GM18498 (cell line): Measurements from ENCODE around the gene DNAH14.
"Not testable (repeated sequence)": the region's sequence is repeated elsewhere in the genome, so short reads cannot be mapped to it uniquely, and the experiment has no call there.

Experiments used
- ATAC-seq: cut with Tn5 transposase; IDR thresholded peaks from one replicate; pipeline ENCODE4 v1.9.1; 2021; ENCODE audit warnings: mild to moderate bottlenecking, moderate library complexity; ENCODE audit not compliant: unreplicated experiment

Gene DNAH14

DNA sequence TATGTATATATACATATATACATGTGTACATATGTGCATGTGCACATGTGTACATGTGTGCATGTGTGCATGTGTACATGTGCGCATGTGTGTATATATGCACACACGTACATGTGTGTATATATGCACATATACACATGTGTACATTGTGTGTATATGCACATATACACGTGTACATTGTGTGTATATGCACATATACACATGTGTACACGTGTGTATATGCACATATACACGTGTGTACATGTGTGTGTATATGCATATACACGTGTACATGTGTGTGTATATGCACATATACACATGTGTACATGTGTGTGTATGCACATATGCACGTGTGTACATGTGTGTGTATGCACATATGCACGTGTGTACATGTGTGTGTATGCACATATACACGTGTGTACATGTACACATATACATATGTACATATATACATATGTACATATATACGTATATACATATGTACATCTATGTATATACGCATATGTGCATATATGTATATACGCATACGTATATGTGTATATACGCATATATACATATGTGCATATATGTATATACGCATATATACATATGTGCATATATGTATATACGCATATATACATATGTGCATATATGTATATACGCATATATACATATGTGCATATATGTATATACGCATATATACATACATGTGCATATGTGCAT lies 405.8 kb downstream of the DNAH14 start:
- not testable (repeated sequence) for ATAC-seq

DNA sequence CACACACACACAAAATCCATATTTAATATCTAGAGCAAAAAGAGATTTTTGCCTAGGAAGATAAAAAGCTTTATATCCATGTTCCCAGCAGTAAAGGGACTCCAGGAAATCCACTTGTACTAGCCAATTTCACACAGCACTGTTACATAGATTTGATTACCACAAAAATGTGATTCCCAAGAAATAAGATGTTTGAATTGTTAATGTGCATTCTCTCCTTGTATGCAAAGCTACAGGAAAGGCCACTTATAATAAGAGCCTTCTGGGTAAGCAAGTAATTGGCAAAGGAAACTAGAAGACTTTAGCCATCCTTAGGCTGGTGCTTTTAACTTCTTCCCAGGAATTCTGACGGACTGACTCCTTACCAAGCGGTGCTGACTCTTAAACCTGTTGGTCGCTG lies 409.1 kb downstream of the DNAH14 start:
- ATAC-seq, result no peak

DNA sequence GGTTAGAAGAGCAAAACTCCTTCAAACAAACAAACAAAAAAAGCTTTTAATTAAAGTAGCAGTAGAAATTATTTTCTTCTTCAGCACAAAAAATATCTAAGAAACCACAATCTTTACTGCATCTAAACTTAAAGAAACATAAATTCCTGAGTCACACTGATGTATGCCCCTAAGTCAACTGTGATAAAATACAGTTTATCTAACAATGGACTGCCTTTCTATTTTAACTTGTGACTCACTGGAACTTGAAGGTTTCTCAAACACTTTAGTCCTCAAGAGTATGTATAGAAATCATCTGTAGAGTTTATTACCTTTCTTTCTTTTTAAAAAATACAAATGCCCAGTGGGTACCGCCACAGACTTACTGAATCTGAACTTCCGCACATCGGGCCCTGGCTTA lies 412.2 kb downstream of the DNAH14 start:
- ATAC-seq, result no peak

DNA sequence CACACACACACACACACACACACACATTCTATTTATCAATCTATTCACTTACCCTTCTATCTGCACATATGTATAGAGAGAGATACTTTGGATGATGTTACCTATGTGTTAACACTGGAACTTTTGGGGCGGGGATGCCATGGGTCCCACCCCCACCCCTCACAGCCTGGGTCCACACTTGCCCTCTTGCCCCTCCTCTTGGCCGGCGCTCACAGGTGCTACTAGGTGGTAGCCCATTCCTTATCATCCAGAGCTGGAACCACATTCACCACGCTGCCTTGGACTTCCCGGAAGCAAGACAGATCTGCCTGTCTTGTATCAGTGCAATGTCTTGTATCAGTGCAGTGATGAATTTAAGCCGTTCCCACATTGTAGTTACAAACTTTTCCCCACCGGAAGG lies 413.2 kb downstream of the DNAH14 start:
- no peak for ATAC-seq

DNA sequence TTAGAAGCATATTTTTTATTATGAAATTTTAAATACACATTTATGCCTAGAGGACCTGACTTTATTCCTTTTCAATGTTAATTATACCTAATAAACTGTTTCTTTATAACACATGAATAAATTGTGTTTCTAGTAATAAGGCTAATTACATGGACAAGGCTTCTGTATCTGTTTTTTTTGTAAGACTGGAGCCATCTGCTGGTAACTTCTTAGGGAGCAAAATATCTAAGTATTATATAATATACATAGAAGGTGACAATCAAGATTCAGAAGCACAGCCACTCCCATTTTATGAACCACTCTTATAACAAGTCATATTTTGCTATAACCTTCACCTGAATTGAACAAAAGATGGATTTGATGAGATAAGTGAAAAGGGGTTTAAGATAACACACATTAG lies 414.1 kb downstream of the DNAH14 start:
- no peak for ATAC-seq

DNA sequence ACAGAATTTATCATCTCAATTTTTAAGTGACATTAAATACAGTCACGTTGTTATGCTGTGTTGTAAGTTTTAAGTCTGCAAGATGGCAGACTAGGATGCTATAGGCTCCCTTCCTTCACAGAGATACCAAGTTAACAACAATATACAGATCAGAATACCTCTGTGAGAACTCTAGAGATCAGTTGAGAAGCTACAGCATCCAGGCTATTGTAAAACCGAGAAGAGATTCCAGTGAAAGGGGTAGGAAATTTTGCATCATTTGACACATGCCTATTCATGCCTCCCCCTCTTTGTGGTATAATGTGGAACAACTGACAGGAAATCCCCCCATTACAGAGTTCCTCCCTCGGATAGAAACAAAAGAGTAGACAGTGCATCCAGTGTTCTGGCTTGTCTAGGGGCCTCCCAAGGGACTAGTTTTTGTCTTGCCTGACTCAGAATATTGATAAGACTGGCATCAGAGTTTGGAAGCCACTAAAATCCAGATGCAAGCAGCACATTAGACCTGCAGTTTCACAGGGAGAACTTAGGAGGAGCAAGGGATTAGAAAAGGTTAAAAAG lies 417.7 kb downstream of the DNAH14 start:
- no peak for ATAC-seq

DNA sequence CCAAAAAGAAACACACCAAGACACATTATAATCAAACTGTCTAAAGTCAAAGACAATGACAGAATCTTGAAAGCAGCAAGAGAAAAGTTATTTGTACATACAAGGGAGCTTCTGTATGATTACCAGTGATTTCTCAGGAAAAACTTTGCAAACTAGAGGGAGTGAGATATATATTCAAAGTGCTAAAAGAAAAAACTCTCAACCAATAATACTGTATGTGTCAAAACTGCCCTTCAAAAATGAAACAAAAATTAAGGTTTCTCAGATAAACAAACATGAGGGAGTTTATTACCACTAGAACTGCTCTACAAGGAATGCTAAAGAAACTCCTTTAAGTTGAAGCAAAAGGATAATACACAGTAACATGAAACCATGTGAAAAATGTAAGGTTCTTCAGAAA lies 418.9 kb downstream of the DNAH14 start:
- no peak for ATAC-seq

DNA sequence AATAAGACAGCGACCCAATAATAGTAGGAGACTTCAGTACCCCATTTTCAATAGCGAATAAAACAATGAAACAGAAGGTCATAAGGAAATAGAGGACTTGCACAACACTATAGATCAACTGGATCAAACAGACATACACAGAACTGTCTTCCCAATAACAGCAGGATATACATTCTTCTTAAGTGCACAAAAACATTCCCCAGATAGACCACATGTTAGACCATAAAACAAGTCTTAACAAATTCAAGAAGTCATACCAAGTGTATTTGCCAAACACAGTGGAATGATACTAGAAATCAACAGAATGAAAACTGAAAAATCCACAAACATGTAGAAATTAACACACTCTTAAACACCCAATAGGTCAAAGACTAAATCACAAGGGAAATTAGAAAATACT lies 420.4 kb downstream of the DNAH14 start:
- no peak for ATAC-seq

DNA sequence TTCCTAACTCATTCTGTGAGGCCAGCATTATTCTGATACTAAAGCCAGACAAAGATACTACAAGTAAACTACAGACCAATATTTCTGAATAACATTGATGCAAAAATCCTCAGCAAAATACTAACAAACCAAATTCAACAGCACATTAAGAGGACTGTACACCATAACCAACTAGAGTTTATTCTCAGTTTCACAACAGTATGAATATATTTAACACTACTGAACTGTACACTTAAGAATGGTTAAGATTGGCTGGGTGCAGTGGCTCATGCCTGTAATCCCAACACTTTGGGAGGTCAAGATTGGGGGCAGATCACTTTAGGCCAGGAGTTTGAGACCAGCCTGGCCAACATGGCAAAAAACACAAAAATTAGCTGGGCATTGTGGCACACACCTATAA lies 421.4 kb downstream of the DNAH14 start:
- ATAC-seq, result no peak

DNA sequence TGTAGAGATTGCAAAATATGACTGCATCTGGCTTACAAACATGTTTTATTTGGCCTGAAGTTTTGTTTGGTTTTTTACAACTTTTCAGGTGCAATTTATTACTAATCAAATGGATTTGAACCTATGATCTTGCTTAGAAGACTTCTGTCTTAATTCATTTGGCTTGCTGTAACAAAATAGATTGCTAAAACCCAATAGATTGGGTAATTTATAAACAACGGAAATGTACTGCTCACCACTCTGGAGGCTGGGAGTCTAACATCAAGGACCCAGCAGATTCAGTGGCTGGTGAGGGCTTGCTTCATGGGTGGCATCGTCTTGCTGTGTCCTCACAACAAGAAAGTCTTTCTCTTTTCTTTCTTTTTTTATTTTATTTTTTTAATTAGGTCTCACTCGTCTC lies 425.4 kb downstream of the DNAH14 start:
- ATAC-seq, result no peak

DNA sequence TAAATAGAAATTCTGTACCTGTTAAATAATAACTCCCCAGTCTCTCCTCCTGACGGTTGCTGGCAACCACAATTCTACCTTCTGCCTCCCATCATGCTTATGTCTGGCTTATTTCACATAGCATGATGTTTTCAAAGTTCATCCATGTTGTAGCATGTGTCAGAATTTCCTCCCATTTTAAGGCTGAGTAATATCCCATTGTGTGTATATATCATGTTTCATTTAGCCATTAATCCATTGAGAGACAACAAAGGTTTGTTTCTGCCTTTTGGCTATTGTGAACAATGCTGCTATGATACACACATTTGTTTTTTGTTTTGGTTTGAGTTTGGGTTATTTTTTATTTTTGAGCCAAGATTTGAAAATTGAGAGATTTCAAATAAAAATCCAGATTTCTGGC lies 426.4 kb downstream of the DNAH14 start:
- no peak for ATAC-seq

DNA sequence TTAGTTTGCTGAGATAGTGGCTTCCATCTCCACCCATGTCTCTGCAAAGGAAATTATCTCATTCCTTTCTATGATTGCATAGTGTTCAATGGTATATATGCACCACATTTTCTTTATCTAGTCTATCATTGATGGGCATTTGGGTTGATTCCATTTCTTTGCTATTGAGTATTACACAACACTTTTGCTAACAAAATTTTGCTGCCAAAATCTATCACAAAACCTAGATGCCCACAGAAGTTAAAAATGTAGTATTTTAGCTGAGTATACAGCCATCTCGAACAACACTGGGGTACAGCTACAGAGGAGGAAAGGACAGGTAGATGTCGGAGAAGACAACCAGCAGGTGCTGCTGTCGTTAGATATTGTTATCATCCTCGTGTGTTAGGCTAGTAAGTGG lies 430.6 kb downstream of the DNAH14 start:
- ATAC-seq, result no peak

DNA sequence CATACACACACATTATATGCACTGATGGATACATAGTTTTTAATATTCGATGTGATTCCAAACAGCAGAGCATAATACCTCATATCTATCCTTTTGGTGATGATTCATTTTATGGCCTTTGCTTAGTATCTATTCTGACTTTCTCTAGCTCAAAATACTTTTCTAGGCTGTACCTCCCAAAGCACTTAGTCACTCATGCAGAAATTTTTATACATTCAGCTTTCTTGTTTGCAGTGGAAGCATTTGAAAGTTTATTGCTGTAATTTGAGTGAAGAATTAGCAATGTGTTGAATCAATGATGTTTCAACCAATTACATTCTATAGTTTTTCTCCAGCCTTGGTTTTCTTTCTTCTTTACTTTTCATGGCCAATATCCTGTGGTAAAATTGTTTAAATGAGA lies 431.7 kb downstream of the DNAH14 start:
- no peak for ATAC-seq

DNA sequence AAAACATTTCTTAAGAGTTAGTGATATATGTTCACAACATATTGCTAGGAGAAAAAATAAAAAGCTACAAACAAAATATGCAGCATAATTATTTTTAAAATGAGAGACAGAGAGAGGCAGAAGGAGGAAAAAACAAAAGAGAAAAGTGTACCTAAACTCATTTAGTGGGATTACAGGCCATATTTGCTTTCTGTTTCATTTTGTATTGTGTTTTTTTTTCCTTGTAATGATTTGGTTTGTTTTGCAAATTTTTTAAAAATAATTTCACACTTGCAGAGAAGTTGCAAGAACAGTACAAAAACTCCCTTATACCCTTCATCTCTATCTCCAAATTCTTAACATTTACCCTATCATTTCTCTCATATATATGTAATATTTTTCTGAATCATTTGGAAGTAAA lies 433.3 kb downstream of the DNAH14 start:
- no peak for ATAC-seq

DNA sequence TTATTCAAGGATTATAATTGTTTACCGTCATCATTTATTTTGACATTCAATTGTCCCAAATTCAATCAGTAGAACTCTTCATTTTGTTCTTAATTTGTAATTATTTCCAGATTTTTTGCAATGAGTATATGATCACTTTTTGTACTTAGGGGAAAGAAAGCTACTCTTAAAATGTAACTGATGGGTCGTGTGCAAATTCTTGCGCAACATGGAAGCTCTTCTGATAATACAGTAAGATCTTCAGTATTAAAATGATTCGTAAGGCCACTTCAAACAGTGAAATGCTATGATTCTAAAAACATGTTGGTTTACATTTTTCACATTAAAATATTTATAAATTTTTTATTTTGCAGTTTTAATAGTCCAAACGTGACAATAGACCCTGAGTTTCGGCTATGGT lies 435.0 kb downstream of the DNAH14 start:
- ATAC-seq, result no peak

DNA sequence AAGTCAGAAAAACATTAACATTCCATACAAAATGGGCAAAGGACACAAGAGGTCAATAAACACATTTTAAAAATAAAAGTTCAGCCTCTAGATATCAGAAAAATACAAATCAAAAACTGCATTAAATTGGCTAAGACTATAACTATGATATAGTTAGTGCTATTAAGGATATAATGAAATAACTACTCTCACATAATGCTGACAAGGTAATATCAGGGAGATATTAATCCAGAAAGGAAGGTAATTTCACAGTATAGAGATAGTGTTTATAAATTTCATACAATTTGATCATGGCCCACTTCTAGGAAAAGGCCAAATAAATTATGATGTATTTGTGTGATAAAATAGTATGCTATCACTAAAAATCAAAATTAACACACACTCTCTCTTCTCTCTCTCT lies 436.5 kb downstream of the DNAH14 start:
- no peak for ATAC-seq

DNA sequence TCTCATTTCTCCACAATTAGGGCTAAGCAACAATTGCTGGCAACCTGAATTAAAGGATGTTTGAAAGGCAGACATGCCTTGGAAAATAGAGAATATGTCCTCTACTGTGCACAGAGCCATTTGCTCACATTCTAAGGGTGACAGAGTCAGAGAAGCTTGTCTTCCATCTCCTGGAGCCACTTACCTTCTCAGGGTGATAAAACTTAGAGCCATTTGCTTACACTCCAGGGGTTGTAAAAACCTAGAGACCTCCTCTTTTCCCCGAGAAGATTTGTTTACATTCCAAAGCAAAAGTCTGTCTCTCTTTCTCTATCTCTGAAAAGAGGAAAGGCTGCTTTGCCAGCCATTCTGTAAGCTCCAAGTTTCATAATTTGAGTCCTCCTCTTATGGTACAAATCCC lies 437.1 kb downstream of the DNAH14 start:
- no peak for ATAC-seq

DNA sequence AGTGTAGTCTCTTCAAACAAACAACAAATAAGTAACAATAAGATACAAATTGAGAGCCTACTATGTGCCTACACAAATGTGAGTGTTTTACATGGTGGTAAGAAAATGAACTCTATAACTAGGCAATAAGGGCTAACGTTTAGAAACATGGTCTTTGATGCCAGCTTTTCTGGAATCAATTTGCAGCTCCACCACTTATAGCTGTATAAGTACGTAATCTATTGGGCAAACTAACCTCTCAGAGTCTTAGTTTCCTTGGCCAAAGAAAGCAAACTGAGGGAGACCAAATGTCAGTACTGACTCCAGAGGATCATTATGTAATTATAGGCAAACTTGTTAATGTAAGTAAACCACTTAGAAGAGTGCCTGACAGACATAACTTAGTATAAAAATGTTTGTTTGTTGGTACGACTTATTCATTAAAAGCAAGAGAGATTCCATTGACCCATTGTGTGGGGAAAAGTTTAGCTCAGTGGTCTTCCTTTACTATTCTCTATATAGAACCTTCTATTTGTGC lies 438.6 kb downstream of the DNAH14 start:
- ATAC-seq, result no peak

DNA sequence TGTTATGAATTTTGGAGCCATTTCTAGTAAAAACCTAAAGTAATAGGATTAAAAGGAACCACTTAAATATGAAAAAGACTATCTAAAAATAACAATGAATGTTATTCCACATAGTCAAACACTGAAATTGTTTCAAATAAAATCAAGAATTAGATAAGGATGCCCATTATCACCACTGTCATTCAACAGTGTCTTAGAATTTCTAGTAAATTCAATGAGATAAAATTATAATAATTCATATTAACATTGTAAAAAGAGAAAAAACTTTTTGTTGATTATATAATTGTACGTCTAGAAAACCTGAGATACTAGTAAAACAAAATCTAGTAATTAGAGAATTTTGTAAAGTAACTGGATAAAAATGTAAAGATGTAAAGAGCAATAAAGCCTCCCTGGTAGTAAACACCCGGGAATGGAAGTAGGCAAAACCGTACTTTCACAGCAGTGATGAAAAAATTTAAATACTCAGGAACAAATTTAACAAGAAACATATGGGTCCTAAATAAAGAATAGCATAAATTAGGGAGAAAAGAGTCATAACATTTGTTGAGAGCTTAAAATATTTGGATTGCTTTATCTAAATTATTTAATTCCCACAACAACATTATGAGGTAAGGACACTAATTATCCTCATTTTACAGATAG lies 442.0 kb downstream of the DNAH14 start:
- ATAC-seq, result no peak

DNA sequence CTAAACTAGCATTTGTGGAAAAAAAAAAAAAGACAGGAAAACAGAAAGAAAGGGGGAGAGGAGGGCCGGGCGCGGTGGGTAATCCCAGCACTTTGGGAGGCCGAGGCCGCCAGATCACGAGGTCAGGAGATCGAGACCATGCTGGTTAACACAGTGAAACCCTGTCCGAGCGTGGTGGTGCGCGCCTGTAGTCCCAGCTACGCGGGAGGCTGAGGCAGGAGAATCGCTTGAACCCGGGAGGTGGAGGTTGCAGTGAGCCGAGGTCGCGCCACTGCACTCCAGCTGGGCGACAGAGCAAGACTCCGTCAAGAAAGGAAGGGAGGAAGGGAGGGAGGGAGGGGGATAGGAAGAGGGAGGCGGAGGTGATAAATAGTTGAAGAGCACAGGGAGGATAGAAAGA lies 443.7 kb downstream of the DNAH14 start:
- ATAC-seq, result no peak

DNA sequence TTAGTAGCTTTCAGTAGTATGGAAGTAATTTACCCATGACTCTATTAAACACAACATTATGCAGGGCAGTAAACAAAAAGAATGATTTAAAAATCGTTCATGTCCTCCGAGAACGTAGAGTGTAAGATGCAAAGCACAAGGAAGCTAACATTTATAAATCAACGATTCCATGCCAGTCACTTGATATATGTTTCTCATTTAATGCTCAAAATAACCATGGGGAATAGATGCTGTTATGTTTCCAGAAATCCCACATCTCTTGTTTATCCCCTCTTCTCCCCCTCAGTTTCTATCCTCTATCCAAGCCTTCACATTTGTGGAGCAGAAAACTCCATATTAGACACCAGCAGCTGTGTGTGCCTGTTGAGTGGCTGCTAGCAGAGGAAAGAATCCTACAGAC lies 445.5 kb downstream of the DNAH14 start:
- no peak for ATAC-seq

DNA sequence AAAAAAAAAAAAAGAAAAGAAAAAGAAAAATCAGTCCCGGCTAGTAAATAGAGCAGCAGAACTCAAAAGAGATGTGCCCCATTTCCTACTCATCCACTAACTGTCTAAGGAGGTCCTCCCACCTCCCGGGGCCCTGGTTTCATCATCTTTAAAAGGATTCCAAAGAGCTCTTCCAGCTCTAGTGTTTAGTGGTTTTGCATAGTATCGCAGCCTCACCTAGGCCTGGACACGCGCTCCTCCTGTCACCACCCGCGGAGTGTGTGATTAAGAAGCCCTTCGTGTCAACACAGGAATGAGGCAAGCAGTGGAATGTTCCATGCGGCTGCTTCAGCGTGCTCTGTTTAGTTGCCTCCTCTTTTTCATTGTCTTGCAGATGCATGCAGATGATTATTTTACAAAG lies 449.4 kb downstream of the DNAH14 start:
- ATAC-seq, result no peak
